GM18907 (cell line): ENCODE measurements around the gene LPIN2.
"Not testable (repeated sequence)": the region's sequence is repeated elsewhere in the genome, so short reads cannot be mapped to it uniquely, and the experiment has no call there.

Experiments
- ATAC-seq: cut with Tn5 transposase; IDR thresholded peaks from one replicate; pipeline ENCODE4 v1.9.1; 2021; ENCODE audit warnings: mild to moderate bottlenecking, moderate library complexity; ENCODE audit not compliant: unreplicated experiment

LPIN2 gene

GRCh38 chr18:3010086-3010485 lies 2.9 kb downstream of the LPIN2 start:
- ATAC-seq, result no peak

GRCh38 chr18:3008541-3008940 lies 4.4 kb downstream of the LPIN2 start:
- ATAC-seq, result no peak

- no peak for ATAC-seq
Observed at GRCh38 chr18:3007491-3007890, 5.5 kb downstream of the LPIN2 start.

DNA sequence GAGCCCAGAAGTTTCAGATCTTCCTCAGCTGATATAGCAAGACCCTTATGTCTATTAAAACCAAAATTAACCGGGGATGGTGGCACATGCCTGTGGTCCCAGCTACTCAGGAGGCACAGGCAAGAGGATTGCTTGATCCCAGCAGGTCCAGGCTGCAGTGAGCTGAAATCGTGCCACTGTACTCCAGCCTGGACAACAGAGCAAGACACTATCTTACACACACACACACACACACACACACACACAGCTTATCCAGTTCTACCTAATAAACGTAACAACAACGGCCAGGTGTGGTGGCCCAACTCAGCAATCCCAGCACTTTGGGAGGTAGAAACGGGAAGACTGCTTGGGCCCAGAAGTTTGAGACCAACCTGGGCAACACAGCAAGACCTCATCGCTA lies 7.5 kb downstream of the LPIN2 start:
- no peak for ATAC-seq

- not testable (repeated sequence) for ATAC-seq
Observed at GRCh38 chr18:3003766-3004165, 9.2 kb downstream of the LPIN2 start.

GRCh38 chr18:3002732-3003131 lies 10.2 kb downstream of the LPIN2 start:
- ATAC-seq, result no peak

GRCh38 chr18:2998644-2999043 lies 14.3 kb downstream of the LPIN2 start:
- ATAC-seq, result no peak

DNA sequence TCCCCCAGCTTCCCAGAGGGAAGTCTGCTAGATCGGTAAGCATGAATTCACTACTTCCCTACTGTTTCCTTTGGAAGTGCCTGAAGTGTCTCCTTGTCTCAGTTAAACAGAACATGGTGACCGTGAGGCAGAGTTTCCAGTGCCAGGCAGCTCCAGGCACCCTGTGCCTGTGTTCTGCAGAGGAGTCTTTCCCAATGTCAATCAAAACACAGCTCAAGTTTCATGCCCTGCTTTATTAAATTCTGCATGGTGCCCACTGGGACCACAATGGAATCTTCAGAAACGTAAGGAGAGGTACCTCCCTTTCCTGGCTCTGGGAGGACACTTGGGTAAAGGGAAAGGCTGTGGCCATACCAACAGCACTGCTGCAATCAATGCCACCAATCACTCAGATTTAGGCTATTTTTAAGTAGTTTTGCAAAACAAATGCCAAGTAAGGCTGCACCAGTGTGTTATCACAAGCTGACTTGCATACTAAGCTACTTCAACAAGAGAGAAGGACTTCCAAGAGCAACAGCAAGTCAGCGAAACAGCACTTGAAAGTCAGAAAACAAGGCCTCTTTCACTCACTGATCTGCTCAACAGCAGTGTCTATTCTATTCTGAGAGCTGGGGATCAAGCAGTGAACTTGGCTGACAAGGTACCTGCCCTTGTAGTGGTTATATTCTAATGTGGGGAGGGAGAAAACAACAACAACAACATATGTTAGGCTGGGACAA lies 14.9 kb downstream of the LPIN2 start:
- ATAC-seq, result no peak

DNA sequence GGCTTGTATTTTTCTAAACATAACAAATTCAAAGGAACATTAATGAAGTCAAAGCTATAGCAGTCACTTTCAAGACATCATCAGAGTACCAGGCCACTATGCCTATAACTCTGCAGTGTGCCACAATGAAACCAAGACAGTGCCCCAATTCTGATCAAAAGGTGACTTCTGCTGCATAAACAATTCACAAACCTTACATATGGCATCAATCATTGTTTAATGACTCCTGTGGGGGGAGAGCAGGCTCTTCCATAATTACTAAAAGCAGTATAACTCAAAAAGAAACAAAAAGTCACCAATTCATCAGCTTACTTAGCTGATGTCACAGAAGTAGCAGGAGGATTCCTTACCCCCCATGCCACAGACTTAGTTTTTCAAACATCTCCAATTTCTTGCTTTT lies 15.5 kb downstream of the LPIN2 start:
- no peak for ATAC-seq

DNA sequence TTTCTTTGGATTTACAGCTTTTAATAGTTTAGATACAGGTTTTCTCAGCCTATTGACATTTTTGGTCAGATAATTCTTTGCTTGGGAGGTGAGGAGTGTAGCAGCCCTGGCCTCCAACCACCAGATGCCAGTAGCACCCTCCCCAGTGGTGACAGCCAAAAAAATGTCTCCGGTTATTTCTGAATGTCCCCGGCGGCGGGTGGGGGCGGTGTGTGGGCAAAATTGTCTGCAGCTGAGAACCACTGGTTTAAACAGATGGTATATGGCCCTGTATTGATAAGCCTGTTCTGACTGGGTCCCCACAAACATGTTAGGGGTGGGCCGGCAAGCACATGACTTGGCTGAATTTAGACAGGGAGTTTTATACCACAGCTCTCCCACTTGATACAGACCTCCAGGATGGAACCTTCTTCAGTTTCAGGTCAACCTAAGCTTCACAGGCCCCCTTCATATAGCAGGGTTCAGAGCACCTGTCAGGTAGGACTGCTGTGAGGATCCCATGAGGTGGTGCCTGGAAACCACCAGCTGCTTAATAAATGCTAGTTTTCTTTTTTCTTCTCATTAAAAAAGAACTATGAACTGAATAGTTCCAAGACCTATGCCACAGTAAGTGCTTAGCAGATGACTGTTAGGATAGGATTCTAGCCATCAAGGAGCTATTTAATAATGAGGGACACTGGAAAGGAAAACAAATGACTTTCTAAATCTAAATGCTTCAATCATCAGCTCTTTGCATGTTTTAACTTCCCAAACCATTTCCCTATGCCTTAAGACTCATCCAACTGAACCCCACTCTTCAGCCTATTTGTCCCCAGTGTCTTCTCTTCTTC lies 18.1 kb downstream of the LPIN2 start:
- peak; percentile 90 for ATAC-seq

DNA sequence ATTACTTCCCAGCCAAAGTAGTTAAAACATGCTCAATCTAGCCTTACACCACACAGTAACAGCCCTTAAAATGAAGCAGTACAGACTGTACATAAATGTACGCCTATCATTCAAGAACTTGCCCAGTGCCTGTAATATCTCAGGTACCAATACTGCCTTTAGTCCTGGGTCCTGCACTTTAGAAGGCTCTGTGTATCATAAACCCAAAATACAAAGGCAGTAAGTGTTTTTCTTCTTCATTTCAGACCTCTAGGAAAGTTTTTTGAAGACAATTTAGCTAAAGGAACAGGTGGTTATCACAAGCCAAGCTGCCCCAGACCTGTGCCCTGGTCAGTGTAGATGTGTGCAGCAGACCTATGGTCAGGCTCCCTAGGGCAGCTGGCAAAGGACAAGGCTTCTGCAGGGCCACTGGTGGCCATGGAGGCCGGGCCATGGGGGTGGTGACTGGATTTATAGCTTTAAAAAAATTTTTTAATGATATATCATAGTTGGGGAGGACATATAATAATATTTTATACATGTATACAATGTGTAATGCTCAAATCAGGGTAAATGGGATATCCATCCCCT lies 18.8 kb downstream of the LPIN2 start:
- ATAC-seq, result no peak

DNA sequence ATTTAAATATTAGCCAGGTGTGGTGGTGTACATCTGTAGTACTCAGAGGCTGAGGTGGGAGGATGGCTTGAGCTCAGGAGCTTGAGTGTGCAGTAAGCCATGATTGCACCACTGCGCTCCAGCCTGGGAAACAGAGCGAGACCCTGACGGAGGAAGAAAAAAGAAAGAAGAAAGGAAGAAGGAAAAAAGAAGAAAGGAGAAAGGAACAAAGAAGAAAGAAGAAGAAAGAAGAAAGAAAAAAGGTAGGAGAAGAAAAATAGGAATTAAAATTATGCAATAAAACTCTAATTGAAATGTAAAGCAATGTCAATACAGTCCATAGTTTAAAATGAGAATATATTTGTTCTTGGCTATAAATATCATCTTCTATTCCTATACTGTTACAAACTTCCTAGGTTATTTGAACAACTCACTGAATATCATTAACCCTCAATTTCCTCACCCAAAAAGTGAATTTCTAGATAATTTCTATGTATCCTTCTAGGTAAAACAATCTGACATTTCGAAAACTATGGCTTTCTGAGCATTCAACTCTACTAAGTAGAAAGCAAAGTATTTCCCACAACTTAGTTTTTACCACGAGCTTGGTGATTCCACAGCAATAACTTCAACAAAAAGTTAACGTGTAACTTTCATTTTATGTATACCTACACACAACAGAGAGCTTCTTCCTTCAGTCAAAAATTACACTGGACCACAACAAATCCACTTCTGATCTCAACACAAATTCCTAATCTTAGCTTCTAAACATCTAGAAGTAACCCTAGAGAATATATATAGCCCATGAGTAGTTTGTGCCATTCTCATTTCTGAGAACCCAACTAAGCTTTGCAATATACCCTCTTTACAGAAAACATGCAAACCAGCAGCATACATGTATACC lies 19.7 kb downstream of the LPIN2 start:
- ATAC-seq, result no peak

- no peak for ATAC-seq
Observed at GRCh38 chr18:2990956-2991640, 21.8 kb downstream of the LPIN2 start.

- no peak for ATAC-seq
Observed at GRCh38 chr18:2987876-2988790, 24.8 kb downstream of the LPIN2 start.

DNA sequence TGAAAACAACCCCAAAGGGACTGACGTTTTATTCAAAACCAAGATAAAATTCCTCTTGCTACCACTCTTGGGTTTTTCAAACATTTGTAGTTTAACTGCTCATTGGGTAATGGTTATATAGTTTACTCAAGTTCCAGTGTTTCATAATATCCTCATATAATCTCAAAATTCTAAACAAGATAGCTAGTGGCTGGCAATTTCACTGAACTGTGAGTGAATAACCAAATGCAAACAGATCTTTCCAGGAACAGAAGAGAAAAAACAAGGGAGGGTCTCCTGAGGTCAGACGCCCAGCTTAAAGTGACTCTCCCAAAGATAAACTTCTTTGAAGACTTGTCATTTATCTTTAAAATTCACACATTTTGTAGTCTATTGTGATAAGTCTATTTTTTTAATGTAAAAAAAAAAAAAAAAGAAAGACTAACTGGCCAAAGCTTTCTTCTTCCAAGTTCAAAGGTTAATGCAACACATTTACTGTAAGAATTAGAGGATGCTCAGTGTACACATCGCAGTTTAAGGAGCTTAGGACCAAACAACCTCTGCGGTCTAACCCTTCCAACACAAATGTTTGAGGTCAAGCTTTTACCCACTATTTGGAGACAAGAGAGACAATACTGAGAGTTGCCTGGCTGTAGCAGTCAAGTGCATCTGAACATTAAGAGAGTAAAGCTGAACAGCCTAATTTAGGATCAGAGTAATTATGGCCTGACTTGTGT lies 26.6 kb downstream of the LPIN2 start:
- no peak for ATAC-seq

DNA sequence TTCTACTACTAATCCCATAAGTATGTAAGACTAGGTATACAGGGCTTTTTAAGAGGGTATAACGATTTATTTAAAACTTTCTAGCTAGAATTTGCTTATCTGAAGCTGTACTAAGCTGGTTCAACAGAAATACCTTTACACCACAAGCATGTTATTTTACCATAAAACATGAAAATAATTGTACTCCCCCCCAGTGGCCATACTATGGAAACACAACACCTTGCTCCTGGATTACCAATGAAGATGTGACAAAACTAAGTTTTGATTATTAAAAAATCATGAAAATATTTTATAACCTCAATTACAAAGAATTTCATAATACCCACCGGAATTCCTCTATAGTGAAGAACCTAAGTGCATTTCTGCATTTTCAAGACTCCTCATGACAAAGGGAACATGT lies 27.3 kb downstream of the LPIN2 start:
- ATAC-seq, result no peak

GRCh38 chr18:2984703-2985261 lies 28.2 kb downstream of the LPIN2 start:
- no peak for ATAC-seq

- no peak for ATAC-seq
Observed at GRCh38 chr18:2984091-2984490, 28.9 kb downstream of the LPIN2 start.
